Trophoblast cell (in vitro differentiated cells and primary cell): ENCODE measurements around the gene IL21R.
A peak's percentile ranks its signal among the peaks of the same experiment; 100 is the strongest.

ENCODE experiments used
- DNase-seq, 2 donors: peaks; one replicate each; pipeline ENCODE4 v3.0.0-alpha.2; 2016
- H2AFZ ChIP-seq: 2 replicates; pipeline ENCODE4 v1.6.1; 2013; ENCODE audit warnings: low read length, moderate library complexity, mild to moderate bottlenecking; ENCODE audit not compliant: insufficient read depth, poor library complexity
- H2AK5ac ChIP-seq: 2 replicates; pipeline ENCODE4 v1.6.1; 2013; ENCODE audit warnings: mild to moderate bottlenecking, low read length
- H2BK120ac ChIP-seq: 2 replicates; pipeline ENCODE4 v1.6.1; 2013; ENCODE audit warnings: low read length, mild to moderate bottlenecking, moderate library complexity; ENCODE audit not compliant: insufficient read depth, poor library complexity
- H2BK12ac ChIP-seq: 2 replicates; pipeline ENCODE4 v1.6.1; 2013; ENCODE audit warnings: mild to moderate bottlenecking, low read length, moderate library complexity
- H2BK5ac ChIP-seq: 2 replicates; pipeline ENCODE4 v1.6.1; 2013; ENCODE audit warnings: low read length, low read depth, moderate library complexity, mild to moderate bottlenecking; ENCODE audit not compliant: poor library complexity
- H3K14ac ChIP-seq: 2 replicates; pipeline ENCODE4 v1.6.1; 2013; ENCODE audit warnings: mild to moderate bottlenecking, low read length
- H3K18ac ChIP-seq: 2 replicates; pipeline ENCODE4 v1.6.1; 2013; ENCODE audit warnings: mild to moderate bottlenecking, low read length
- H3K23ac ChIP-seq: 2 replicates; pipeline ENCODE4 v1.6.1; 2013; ENCODE audit warnings: low read length
- H3K27ac ChIP-seq: 2 replicates; pipeline ENCODE4 v1.5.1; 2013; ENCODE audit warnings: low read depth, mild to moderate bottlenecking, inconsistent platforms, low read length, moderate library complexity
- H3K27me3 ChIP-seq: 2 replicates; pipeline ENCODE4 v1.6.1; 2013; ENCODE audit warnings: inconsistent platforms, mild to moderate bottlenecking, low read length, moderate library complexity; ENCODE audit not compliant: insufficient read depth
- H3K36me3 ChIP-seq, 2 experiments: 1 replicate in 1 of 2; 2 replicates in 1 of 2; pipeline ENCODE4 v1.6.1; 2013; ENCODE audit warnings: low read length in 2 of 2, mild to moderate bottlenecking in 2 of 2, moderate library complexity in 1 of 2; ENCODE audit not compliant: insufficient read depth in 2 of 2, control insufficient read depth in 1 of 2
- H3K4ac ChIP-seq: 2 replicates; pipeline ENCODE4 v1.6.1; 2013; ENCODE audit warnings: low read depth, mild to moderate bottlenecking, low read length, moderate library complexity
- H3K4me1 ChIP-seq, 2 experiments: 1 replicate in 1 of 2; 2 replicates in 1 of 2; pipeline ENCODE4 v1.6.1; 2013; ENCODE audit warnings: low read length in 2 of 2, mild to moderate bottlenecking in 2 of 2, moderate library complexity in 1 of 2; ENCODE audit not compliant: insufficient read depth in 2 of 2, control insufficient read depth in 1 of 2
- H3K4me2 ChIP-seq: 2 replicates; pipeline ENCODE4 v1.6.1; 2013; ENCODE audit warnings: inconsistent platforms, mild to moderate bottlenecking, low read length, moderate library complexity
- H3K4me3 ChIP-seq: 2 replicates; pipeline ENCODE4 v1.5.1; 2013; ENCODE audit warnings: mild to moderate bottlenecking, low read depth, low read length, inconsistent platforms
- H3K79me1 ChIP-seq: one replicate; pipeline ENCODE4 v1.6.1; 2013; ENCODE audit warnings: low read length
- H3K79me2 ChIP-seq: 2 replicates; pipeline ENCODE4 v1.6.1; 2013; ENCODE audit warnings: low read length, mild to moderate bottlenecking; ENCODE audit not compliant: control insufficient read depth, insufficient read depth, poor library complexity
- H3K9ac ChIP-seq: 2 replicates; pipeline ENCODE4 v1.6.1; 2013; ENCODE audit warnings: mild to moderate bottlenecking, low read length
- H3K9me3 ChIP-seq: 2 replicates; pipeline ENCODE4 v1.6.1; 2013; ENCODE audit warnings: low read depth, mild to moderate bottlenecking, control low read depth, inconsistent platforms, low read length; ENCODE audit not compliant: insufficient read depth
- H4K12ac ChIP-seq: 2 replicates; pipeline ENCODE4 v1.6.1; 2013; ENCODE audit warnings: low read depth, mild to moderate bottlenecking, low read length, moderate library complexity
- H4K8ac ChIP-seq: 2 replicates; pipeline ENCODE4 v1.6.1; 2013; ENCODE audit warnings: low read depth, mild to moderate bottlenecking, low read length, moderate library complexity
- H4K91ac ChIP-seq: one replicate; pipeline ENCODE4 v1.6.1; 2013; ENCODE audit warnings: low read depth, mild to moderate bottlenecking, low read length, moderate library complexity
- WGBS: extraction: QIAGEN DNeasy Blood & Tissue Kit; methylation state at CpG from one replicate; pipeline ENCODE4 v1.1.7; 2013; ENCODE audit warnings: missing lambda C conversion rate; ENCODE audit not compliant: insufficient read length, insufficient coverage; ENCODE audit errors: extremely low coverage; 5-methylcytosine and 5-hydroxymethylcytosine counted together

IL21R gene

DNA sequence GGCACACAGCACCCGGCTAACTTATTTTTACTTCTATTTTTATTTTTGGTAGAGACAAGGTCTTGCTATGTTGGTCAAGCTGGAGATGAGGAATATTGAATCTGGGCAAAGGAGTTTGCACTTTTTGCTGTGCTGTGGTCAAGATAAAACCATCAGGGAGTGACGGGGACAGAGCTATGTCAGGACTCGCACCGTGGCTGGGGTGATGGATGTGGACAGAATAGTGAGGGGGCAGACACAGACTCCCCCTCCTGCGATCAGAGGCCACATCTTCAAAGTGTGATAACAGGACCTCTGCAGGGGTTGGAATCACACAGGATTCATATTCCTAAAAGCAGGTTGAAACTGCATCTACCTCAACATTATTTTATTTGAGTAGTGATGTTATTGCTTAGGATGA, 25.6 kb downstream of the IL21R start:
- Histone ChIP-seq H3K4me1 (peaks cover 5 to 8% of the 10 kb centered on the region in 2 experiments), H3K4me2 (no peak overlapping the region), H3K27me3 (no peaks in the 10 kb centered on the region), H3K27ac (no peak overlapping the region), H3K4ac (no peak overlapping the region), H3K4me3 (no peak overlapping the region), H4K12ac (no peak overlapping the region), H3K36me3 (no peaks in the 10 kb centered on the region), H3K79me1 (no peaks in the 10 kb centered on the region), H3K9ac (no peak overlapping the region), H3K79me2 (peaks cover 2% of the 10 kb centered on the region), H2AK5ac (no peak overlapping the region), H3K23ac (no peak overlapping the region), H3K9me3 (no peaks in the 10 kb centered on the region), H3K18ac (no peak overlapping the region), H4K8ac (no peak overlapping the region), H2AFZ (no peak overlapping the region), H3K14ac (no peak overlapping the region), H2BK120ac (no peak overlapping the region), H2BK12ac (no peak overlapping the region), H2BK5ac (no peak overlapping the region), H4K91ac (no peak overlapping the region)
- WGBS, result no CpG with 5 or more reads among the region's 5 CpGs
- no peak for DNase-seq

DNA sequence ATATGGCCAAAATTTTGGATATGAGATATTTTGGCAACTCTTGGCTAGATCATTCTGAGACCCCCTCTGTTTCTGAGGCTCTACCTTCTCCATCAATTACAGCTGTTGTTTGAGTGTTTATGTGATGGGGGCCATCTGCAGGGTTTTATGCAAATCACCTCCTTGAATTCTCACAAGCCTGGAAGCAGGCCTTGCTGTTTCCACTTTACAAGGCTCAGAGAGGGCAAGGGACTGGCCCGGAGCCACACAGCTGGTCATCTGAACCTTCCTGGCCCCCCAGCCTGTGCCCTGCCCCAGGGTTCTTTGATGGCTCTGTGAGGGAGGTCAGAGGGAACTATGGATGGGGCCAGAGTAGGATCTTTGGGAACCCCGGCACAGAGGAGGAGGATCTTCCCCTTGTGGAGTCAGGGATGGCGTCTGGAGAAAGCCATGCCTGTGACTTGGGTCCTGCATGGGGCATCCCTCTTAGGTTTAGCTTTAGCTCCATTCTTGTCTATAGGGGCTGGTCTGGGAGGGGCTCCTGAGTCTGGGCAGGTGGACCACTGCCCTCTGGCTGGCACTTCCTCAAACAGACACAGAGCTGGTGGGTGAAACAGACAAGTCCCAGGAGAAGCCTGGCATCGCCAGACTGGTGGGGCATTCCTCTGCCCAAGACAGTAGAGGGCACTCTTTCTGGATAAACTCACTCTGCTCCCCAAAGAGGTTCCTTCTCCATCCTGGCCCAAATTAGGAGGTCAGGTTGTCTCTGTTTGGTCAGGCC, 26.2 kb downstream of the IL21R start:
- Histone ChIP-seq H2BK12ac (no peak overlapping the region), H3K36me3 (no peaks in the 10 kb centered on the region), H2BK120ac (no peak overlapping the region), H3K27me3 (no peaks in the 10 kb centered on the region), H4K8ac (no peak overlapping the region), H2AK5ac (no peak overlapping the region), H3K4me2 (no peak overlapping the region), H3K9ac (no peak overlapping the region), H4K12ac (no peak overlapping the region), H3K79me2 (peaks cover 2% of the 10 kb centered on the region), H3K4ac (no peak overlapping the region), H3K27ac (no peak overlapping the region), H3K4me1 (peaks cover 11 to 13% of the 10 kb centered on the region in 2 experiments), H2BK5ac (no peak overlapping the region), H3K18ac (no peak overlapping the region), H2AFZ (no peak overlapping the region), H3K4me3 (no peak overlapping the region), H4K91ac (no peak overlapping the region), H3K79me1 (no peaks in the 10 kb centered on the region), H3K14ac (no peak overlapping the region), H3K9me3 (no peaks in the 10 kb centered on the region), H3K23ac (no peak overlapping the region)
- no CpG with 5 or more reads among the region's 4 CpGs for WGBS
- DNase-seq, result no peak

DNA sequence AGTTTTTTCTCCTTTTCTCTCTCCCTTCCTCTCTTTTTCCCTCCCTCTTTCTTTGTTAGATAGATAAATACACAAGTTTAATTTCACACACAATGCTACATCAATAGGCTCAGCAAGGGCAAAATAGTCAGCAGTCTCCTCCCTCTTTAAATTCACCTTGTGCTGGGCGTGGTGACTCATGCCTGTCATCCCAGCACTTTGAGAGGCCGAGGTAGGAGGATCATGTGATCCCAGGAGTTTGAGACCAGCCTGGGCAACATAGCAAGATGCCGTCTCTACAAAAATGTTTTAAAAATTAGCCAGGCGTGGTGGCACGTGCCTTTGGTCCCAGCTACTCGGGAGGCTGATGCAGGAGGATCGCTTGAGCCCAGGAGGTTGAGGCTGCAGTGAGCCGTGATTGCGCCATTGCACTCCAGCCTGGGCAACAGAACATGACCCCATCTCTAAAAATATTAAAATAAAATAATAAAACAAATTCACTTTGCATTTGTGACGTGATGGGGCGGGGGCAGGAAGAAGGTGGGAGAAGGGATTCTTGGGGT, 27.4 kb downstream of the IL21R start:
- Histone ChIP-seq H2AFZ (no peak overlapping the region), H2BK5ac (no peak overlapping the region), H2AK5ac (no peak overlapping the region), H3K18ac (no peak overlapping the region), H4K12ac (no peak overlapping the region), H3K79me2 (peaks cover 2% of the 10 kb centered on the region), H2BK120ac (no peak overlapping the region), H3K23ac (no peak overlapping the region), H3K9ac (no peak overlapping the region), H3K27me3 (no peaks in the 10 kb centered on the region), H3K27ac (no peak overlapping the region), H3K79me1 (no peaks in the 10 kb centered on the region), H2BK12ac (no peak overlapping the region), H4K8ac (no peak overlapping the region), H3K9me3 (no peaks in the 10 kb centered on the region), H3K36me3 (no peaks in the 10 kb centered on the region), H3K4me1 (peaks cover 13% of the 10 kb centered on the region in 2 experiments), H3K14ac (no peak overlapping the region), H3K4me3 (no peak overlapping the region), H3K4ac (no peak overlapping the region), H4K91ac (no peak overlapping the region), H3K4me2 (no peak overlapping the region)
- WGBS, result no CpG with 5 or more reads among the region's 11 CpGs
- peak; percentile 3 to 45 for DNase-seq

DNA sequence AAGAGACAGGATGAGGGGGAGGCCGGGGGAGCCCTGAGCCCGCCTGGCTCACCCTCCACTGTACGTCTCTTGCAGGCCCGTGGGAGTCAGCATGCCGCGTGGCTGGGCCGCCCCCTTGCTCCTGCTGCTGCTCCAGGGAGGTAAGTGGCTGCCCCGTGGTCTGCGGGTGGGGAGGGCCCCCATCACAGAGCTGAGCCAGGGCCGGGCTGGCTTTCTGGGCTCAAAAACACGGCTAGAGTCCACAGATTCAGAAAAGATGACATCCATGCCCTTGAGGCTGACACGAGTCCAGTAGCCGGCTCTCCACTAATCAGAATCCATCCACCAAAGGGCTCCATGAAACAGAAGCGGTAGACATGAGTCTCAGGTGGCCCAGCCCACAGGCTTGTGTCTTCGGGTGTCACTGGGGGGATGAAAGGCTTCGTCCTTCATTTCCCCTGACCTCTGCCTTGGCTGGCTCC, 28.0 kb downstream of the IL21R start:
- no peak overlapping the region for H3K23ac ChIP-seq
- no peak overlapping the region for H3K4ac ChIP-seq
- no peak overlapping the region for H3K14ac ChIP-seq
- no peak for DNase-seq
- no peak overlapping the region for H2BK5ac ChIP-seq
- no peak overlapping the region for H3K27ac ChIP-seq
- no peak overlapping the region for H4K12ac ChIP-seq
- no peak overlapping the region for H3K4me3 ChIP-seq
- no peak overlapping the region for H3K18ac ChIP-seq
- no peak overlapping the region for H2AFZ ChIP-seq
- H3K36me3 ChIP-seq, result no peaks in the 10 kb centered on the region
- no peak overlapping the region for H3K4me2 ChIP-seq
- no peak overlapping the region for H2AK5ac ChIP-seq
- peaks cover 13% of the 10 kb centered on the region in 2 experiments for H3K4me1 ChIP-seq
- H3K79me2 ChIP-seq, result peaks cover 2% of the 10 kb centered on the region
- H4K91ac ChIP-seq, result no peak overlapping the region
- no peak overlapping the region for H3K9ac ChIP-seq
- no peaks in the 10 kb centered on the region for H3K79me1 ChIP-seq
- no peak overlapping the region for H4K8ac ChIP-seq
- H3K27me3 ChIP-seq, result no peaks in the 10 kb centered on the region
- no peaks in the 10 kb centered on the region for H3K9me3 ChIP-seq
- H2BK120ac ChIP-seq, result no peak overlapping the region
- no peak overlapping the region for H2BK12ac ChIP-seq
- WGBS, result no CpG with 5 or more reads among the region's 16 CpGs
